NCI-H2171 treated with DMSO at 0.1 percent for 48 hours (cell line): Measurements from ENCODE around the gene ZBTB7C.

Source experiments
- DNase-seq: peaks from one replicate; lab custom pipeline; 2025; lab: John Stamatoyannopoulos, UW

Gene ZBTB7C

GRCh38 chr18:48418539-48419276 lies 9.5 kb upstream of the ZBTB7C start:
- no peak for DNase-seq

DNA sequence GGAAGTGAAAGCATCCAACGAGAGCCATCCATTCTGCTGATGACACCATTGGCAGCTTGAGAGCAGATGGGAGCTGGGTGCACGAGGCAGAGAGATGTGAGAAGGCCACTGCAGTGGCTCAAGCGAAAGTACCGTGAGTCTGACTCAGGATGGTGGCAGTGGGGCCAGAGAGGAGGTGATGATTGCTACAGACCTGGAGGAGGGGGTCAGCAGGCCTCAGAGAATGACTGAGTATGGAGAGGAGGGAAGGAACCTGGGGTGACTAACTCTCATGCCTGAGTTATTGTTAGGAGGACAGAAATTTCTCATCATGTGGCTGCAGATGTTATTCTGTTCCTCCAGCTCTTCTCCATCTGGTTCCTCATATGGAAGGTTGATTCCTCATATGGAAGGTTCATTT lies 8.8 kb upstream of the ZBTB7C start:
- DNase-seq, result no peak

GRCh38 chr18:48413342-48413741 lies 4.2 kb upstream of the ZBTB7C start:
- DNase-seq, result no peak

GRCh38 chr18:48412339-48412929 lies 3.3 kb upstream of the ZBTB7C start:
- DNase-seq, result peak; percentile 72

DNA sequence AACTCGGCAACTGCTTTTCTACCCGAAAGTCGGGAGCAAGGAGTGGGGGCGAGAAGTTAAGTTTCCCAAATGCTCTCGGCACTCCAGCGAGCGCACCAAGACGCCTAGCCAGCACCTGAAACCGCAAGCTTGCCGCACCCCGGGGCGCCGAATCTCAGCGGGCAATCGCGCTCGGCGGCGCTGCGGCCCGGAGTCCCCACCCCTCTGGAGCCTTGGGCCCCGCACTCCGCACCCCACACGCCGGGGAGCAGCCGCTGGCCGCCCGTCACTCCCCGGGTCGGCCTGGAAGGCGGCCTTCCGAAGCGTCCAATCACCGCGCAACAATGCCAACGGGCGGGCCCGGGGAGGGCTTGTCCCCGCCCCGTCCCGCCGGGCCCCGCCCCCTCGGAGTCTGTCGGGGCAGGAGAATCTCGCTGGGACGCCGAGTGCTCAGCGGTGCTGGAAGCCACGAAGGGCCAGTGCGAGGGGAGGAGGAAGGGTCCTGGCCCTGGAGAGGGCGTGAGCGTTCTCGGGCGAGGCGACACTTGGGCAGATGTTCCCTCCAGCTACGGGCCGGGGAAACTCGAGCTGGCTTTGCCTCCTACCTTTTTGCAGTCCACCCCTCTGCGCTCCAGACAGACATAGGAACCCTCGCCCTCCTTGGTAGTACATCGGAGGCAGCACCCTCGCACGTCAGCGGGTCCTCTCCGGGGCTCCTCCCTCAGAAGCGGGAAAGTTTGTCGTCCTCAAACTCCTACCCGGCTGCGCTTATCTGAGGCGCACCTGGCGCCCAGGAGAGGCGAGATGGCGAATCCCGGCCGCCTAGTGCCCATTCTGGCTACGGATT lies 1.1 kb upstream of the ZBTB7C start:
- peak; percentile 79 for DNase-seq

- DNase-seq, result peak; percentile 22
Observed at GRCh38 chr18:48409591-48410094, 460 bp upstream of the ZBTB7C start.

DNA sequence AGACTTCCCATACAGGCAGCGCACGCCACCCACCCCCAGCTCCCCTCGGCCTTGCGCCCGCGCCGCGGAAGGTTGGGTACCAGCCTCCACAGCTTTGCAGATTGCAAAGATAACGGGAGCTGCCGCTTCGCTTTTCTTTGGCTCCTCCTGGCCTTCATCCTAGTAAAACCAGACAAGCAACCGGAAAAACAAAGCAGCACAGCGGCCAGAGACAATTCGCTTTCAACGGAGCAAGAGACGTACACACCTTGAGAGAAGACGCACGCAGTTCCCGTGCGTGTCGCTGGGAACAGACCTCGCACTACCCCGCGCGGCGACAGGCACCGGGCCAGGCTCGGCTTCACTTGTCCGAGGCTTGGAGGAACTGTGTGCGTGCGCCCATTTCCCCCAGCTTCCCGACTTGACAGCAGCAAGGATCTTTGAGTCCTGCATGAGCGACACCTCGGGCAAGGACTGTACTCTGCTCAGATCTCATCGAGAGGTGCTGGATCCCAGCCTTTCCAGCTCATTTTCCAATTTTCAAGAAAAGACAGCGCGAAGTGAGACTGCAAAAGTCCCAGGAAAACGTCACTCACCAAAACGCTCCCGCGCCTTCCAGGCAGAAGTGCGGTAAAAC lies 964 bp downstream of the ZBTB7C start:
- DNase-seq, result no peak

DNA sequence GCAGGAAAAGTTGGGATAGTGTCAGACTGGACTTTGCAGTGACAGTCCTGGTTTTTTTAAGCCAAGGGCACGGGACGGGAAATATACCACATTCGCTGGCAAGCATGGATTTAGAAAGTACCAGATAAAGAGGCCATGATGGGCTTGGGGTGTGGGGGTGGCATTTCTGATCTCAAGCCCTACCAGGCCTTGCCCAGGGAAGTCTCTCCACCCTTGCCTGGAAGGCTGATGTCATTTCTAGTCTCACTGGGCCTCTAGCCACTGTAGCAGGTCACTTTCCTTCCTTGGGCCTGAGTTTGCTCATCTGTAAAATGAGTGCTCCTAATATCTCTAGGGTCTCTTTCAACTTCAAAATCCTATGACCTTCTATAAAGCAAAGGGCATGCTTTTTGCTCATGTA lies 1.8 kb downstream of the ZBTB7C start:
- no peak for DNase-seq

GRCh38 chr18:48405978-48406377 lies 3.2 kb downstream of the ZBTB7C start:
- no peak for DNase-seq

GRCh38 chr18:48404716-48405507 lies 4.3 kb downstream of the ZBTB7C start:
- DNase-seq, result no peak

GRCh38 chr18:48402953-48403352 lies 6.2 kb downstream of the ZBTB7C start:
- DNase-seq, result no peak

GRCh38 chr18:48399303-48400075 lies 9.7 kb downstream of the ZBTB7C start:
- DNase-seq, result no peak

DNA sequence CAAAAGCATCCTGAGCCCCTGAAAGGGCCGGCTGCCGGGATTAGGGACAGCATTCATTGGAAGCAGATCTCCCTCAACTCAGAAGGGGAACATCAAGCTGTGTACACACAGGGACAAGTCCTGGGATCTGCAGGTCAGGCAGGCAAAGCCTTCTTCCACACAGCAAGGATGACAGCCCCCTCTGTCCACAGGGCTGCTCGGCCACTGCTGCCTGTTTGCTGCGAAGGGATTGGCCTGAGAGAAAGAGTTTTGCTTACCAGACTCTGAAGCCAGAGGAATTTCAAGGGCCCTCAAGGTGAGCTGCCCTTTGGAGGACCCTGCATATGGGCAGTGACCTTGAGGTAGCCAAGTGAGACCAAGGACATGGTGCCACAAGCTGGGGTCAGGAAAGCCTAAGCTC lies 11.1 kb downstream of the ZBTB7C start:
- DNase-seq, result no peak

DNA sequence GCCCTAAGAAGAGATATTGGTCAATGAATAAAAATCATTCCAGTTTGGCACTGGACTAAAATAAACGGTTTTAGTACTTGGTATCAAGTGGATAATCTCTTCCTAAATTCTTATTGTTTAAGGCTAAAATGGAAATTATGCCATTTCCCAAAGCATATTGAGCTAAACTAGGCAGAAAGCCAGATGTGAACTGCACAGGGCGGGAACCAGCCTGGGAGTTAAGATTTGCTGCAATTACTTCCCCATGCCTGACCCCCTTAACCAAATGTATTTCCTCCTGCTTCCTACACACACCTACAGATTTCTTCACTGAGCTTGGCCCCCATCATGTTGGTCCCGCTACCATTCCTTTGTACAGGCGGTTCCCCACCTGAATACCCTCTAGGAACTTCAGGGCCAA lies 12.2 kb downstream of the ZBTB7C start:
- no peak for DNase-seq

GRCh38 chr18:48396561-48396960 lies 12.6 kb downstream of the ZBTB7C start:
- no peak for DNase-seq

DNA sequence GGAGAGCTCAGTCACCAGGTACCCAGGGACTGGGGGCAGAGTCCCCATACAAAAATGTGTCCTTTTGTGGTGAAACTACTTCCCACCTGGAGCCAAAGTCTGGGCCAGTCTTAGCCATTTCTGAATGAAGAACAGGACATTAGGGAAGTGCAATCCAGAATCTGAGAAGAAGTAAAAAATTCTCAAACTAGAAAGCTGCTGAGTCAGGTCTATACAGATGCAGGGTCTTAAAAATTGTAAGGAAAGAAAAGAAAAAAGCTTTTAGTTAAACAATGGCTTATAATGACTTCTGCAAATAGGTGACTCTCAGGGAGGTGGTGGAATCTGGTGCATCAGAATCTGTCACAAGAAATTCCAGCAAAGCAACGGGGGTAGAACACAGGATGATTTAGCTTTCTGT lies 13.5 kb downstream of the ZBTB7C start:
- DNase-seq, result no peak

DNA sequence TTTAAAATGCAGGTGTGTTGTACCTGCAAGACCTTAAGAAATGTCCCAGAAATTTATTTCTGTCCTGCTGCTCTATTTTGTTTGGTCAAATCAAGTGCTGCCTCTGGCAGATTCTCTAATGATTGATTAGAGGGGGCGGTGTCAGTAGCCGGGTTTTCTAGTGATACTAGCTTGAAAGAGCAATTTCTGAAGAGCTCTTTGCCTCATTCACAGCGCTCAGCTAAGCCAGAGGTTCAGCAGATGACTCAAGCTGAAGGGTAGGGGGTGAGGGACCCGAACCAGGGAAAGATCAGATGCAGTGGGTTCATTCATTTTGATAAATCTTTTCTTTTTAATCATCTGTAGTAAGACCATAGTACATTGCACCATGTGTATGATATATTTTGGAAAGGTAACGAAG lies 15.0 kb downstream of the ZBTB7C start:
- DNase-seq, result no peak

DNA sequence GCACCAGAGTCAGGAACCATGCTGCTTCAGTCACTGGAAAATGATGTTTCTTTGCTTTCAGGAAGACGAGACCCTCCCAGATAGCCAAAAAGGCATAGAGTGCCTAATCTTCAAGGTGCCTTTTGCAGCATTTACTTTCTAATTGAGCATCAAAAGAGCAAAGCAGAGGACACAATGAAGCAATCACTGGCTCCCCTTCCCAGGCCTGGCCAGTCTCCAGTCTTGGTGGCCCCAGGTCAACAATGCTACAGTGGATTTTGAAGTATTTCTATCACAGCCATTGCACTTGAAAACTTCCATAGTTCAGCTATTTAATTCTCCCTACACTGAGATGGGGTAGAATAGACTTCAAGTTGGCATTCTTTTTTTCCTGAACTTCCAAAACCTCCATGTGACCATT lies 15.4 kb downstream of the ZBTB7C start:
- no peak for DNase-seq

GRCh38 chr18:48393170-48393569 lies 16.0 kb downstream of the ZBTB7C start:
- DNase-seq, result no peak

- no peak for DNase-seq
Observed at GRCh38 chr18:48392268-48392667, 16.9 kb downstream of the ZBTB7C start.

DNA sequence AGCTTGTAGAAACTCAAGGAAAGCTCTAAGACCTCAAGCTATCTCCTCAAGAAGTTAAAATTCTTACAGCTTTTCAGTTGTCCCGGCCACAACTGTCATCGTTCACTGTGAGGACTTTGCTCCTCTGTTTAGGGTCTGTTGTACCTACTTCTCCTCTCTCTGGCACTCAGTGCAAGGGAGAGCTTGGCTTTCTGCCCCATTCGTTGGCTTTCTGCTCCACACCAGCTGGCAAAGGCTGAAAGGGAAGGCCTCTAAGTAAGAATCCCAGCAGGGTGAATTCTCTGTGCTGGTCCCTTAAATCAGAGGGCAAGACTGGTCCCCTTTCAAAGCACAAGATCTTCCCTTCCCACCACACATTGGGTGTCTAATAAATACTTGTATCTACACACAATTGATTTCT lies 17.3 kb downstream of the ZBTB7C start:
- DNase-seq, result no peak
